ENCODE measurements around the gene ZNF385D.

- no peak for TF ChIP-seq CTCF (IDR thresholded peaks at IDR 0.05)
- no peak for TF ChIP-seq CBFB (CRISPR knock-in tag; IDR thresholded peaks at IDR 0.05; ENCODE audit: low read depth)
- no peak for TF ChIP-seq HMGXB4 (CRISPR knock-in tag; IDR thresholded peaks at IDR 0.05)
- TF ChIP-seq, protein P1, sequence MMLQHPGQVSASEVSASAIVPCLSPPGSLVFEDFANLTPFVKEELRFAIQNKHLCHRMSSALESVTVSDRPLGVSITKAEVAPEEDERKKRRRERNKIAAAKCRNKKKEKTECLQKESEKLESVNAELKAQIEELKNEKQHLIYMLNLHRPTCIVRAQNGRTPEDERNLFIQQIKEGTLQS (CRISPR knock-in tag; conservative IDR thresholded peaks at IDR 0.05): no peak
- no peak for TF ChIP-seq ETV6 (CRISPR knock-in tag; IDR thresholded peaks at IDR 0.05)
- TF ChIP-seq, protein P2, sequence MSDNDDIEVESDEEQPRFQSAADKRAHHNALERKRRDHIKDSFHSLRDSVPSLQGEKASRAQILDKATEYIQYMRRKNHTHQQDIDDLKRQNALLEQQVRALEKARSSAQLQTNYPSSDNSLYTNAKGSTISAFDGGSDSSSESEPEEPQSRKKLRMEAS (CRISPR knock-in tag; IDR thresholded peaks at IDR 0.05): no peak
Observed at GRCh38 chr3:21398461-21398860, 352.5 kb downstream of the ZNF385D start.
